Stimulated activated CD8-positive, alpha-beta memory T cell treated with anti-CD3 and anti-CD28 coated beads, Interleukin-12 subunit alpha, Interleukin-12 subunit beta, amount 100 ng/mL, for 24 hours (primary cell): ENCODE results near the gene HMG20B.
"Not testable (repeated sequence)": the region's sequence is repeated elsewhere in the genome, so short reads cannot be mapped to it uniquely, and the experiment has no call there.

ENCODE experiments used
- DNase-seq: peaks from one replicate; pipeline ENCODE4 v3.0.0-alpha.2; 2020; ENCODE audit errors: extremely low read depth

Gene HMG20B

GRCh38 chr19:3556423-3556977 lies 16.2 kb upstream of the HMG20B start:
- DNase-seq = no peak

GRCh38 chr19:3556978-3557460 lies 15.7 kb upstream of the HMG20B start:
- DNase-seq = no peak

GRCh38 chr19:3557461-3558248 lies 15.1 kb upstream of the HMG20B start, which contains the start of gene MFSD12:
Gene MFSD12, minus strand, starts transcription at chr19:3557586. Its CDS starts 183 bp downstream, at chr19:3557403.
- DNase-seq = peak; percentile 91

DNA sequence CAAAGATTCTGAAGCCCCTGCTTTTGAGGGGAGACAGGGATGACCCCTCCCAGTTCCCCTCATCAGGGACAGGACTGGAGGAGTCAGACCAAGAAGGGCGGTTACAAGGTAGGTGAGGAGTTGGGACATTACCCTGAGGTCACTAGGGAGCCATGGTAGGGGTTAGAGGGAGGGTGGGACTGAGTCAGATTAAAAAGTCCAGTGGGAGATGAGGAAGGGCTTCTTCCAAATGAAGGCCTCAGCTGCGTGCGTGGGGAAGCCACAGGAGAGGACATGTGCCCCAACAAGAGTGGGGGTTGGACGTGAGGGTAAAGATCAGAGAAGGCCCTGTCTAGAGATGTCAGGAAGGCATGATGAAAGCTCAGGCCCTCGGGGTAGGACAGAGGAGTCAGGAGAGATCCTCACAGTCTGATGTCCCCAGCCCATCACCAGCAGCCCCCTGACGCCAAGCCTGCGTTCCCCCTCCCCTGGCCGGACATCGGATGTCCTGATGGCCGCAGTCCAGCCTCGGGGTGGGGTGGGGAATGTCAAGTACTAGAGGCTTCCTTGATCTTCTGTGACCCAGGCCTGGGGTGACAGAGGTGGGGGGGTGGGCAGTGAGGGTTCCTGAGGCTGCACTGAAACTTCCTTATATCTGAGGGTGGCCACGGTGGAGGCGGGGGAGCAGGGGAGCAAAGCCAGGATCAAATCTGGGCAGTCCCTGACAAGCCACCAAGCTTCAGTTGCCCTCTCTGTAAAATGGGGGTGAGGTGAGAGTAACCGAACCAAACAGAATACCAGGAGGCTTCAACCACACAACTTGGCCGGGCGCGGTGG lies 8.8 kb upstream of the HMG20B start:
- DNase-seq = no peak

DNA sequence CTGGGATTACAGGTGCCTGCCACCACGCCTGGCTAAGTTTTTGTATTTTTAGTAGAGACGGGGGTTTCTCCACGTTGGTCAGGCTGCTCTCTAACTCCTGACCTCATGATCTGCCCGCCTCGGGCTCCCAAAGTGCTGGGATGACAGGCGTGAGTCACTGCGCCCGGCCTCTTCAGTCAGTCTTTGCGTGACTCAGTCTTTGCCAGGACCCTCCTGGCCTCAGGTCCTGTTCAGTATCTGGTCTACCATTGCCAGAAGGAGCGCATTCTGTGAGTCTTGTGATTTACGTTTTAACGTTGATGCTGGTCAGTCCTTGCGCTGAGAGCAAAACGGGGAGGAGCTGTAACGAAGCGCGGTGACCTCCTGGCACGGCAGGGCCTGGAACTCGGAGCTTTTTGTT lies 7.6 kb upstream of the HMG20B start:
- DNase-seq = no peak

GRCh38 chr19:3570042-3570441 lies 2.7 kb upstream of the HMG20B start:
- DNase-seq = not testable (repeated sequence)

DNA sequence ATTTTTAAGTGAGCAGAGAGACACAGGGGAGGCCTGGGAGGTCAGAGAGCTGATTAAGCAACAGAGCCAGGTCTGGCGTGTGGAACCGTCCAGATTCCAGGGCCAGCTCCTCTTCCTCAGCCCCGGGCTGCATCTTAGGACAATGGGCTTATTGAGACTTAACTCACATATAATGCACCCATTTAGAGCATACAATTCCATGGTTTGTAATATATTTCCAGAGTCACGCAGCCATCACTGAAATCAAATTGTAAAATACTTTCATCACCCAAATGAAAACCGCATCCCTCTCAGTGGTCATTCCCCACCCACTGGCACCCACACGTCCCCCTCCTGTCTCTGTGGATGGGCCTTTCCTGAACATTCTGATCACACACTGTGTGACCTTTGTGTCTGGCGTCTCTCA lies 2.1 kb upstream of the HMG20B start:
- DNase-seq = no peak

DNA sequence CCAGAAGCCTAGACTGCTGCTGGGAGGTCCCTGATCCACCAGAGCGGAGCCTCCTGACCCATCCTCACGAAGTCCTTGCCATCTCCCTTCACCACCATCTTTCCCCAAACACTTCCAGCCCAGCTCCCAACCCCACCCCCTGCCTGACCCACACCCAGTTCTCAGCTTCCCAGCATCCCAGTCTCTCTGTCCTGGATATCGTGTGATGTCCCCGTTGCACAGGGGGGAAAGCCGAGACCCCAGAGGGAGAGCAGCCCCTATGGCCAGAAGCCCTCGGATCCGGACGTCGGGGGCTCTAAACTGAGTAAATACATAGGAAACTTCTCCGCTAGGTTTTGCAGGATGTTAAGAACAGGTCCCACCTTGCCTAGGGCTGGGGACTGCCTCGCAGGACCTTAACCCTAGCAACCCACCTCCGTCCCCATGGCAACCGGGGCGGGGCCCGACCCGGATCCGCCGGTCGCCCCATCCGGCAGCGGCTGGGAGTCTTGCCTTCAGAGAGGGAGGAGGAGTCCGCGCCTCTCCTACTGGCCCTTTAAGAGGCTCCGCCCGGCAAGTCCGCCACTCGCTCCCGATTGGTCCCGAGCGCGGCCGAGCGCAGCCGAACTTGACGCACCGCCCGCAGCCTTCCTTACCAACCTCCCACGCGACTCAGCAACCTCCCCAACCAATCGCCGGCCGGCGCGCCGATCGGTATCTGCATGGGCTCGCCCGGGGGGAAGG lies 451 bp upstream of the HMG20B start:
- DNase-seq = peak; percentile 99

DNA sequence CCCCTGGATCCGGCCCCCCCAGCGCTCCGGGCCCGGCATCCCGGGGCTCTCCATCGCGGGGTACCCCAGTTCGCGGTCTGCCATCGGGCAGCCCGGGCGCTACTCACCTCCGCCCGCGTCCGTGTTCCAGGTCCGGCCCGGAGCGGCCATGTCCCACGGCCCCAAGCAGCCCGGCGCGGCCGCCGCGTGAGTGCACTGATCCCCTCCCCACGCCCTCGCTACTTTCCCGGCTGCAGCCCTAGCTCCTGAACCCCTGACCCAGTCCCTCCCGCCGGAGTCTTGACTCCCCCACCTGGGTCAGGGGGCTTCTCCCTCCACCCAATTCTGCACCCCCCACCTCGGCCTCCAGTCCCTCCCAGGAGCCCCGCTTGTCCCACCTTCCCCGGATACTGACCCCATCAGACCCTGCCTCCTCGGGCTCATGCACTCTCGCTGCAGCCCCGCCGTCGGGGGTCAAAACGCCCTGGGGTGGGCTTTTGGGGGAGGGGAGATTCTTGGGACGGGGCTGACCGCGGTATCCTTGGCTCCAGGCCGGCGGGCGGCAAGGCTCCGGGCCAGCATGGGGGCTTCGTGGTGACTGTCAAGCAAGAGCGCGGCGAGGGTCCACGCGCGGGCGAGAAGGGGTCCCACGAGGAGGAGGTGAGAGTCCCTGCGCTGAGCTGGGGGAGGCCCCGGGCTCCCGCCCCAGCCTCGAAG lies 566 bp downstream of the HMG20B start:
- DNase-seq = no peak

- peak; percentile 54 for DNase-seq
These were observed 1.3 kb downstream of the HMG20B start for GRCh38 chr19:3573858-3574637.

GRCh38 chr19:3575260-3575741 lies 2.6 kb downstream of the HMG20B start:
- no peak for DNase-seq

GRCh38 chr19:3575949-3576673 lies 3.4 kb downstream of the HMG20B start:
- no peak for DNase-seq

DNA sequence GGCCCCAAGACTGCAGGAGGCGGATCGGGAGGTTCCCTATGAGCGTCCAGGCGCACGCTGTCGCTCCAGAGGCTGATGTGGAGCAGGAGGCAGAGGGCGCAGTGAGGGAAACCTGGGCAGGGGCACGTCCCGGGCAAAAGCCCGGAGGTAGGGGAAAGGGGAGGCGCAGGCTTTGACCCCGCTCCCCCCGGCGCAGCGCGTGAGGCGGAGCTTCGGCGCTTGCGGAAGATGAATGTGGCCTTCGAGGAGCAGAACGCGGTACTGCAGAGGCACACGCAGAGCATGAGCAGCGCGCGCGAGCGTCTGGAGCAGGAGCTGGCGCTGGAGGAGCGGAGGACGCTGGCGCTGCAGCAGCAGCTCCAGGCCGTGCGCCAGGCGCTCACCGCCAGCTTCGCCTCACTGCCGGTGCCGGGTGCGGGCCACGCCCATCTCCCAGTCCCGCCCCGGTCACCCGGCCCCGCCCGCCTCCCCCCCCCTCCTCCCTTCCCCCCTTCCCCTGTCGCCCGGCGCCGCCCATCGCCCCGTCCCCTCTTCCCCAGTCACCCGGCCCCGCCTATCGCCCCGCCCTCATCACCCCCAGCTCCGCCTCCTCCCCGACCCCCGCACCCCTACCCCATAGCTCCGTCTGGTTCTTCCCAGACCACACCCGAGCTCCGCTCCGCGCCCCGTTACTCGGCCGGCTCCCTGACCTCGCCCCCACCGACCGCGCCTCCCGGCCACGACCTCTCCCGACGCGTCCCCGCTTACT lies 4.1 kb downstream of the HMG20B start:
- no peak for DNase-seq

GRCh38 chr19:3577723-3578344 lies 5.1 kb downstream of the HMG20B start:
- no peak for DNase-seq

DNA sequence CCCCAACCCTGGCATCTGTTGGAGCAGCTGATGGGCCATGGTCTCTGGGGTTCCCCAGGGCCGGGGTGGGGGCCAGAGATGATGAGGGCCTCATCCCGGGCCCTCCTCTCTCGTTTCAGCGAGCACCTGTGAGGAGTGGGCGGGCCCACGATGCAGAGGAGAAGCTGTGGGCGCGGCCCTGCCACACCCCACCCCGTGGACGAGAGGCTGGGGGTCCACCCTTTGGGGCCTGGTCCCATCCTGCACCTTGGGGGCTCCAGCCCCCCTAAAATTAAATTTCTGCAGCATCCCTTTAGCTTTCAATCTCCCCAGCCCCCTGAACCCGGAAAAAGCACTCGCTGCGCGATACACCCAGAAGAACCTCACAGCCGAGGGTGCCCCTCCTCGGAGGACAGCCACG lies 5.6 kb downstream of the HMG20B start:
- DNase-seq = no peak

- no peak for DNase-seq
These were observed 7.6 kb downstream of the HMG20B start for GRCh38 chr19:3580156-3580934.

- not testable (repeated sequence) for DNase-seq
These were observed 9.0 kb downstream of the HMG20B start for GRCh38 chr19:3581792-3582191.
